Ascending aorta (tissue), 2 donors: ENCODE measurements around the gene INMT. TPM values are rescaled to one million over a fixed set of nuclear protein-coding genes. Genes with fewer than 3 reads are reported as not detected.

Experiments
- DNase-seq, 2 donors: peaks; one replicate each; pipeline ENCODE4 v3.0.0-alpha.2; 2019; ENCODE audit warnings: low spot score in 2 of 2
- H3K27ac ChIP-seq, 2 donors: fragments of 200-600 bp; sonication (generic); one replicate each; pipeline ENCODE4 v1.5.1; 2016 to 2017; ENCODE audit warnings: mild to moderate bottlenecking in 1 of 2
- H3K27me3 ChIP-seq: fragments of 200-600 bp; sonication (generic); one replicate; pipeline ENCODE4 v1.5.1; 2017
- H3K36me3 ChIP-seq, 2 donors: fragments of 200-600 bp; sonication (generic); one replicate each; pipeline ENCODE4 v1.5.1; 2016
- H3K4me1 ChIP-seq, 2 donors: fragments of 200-600 bp; sonication (generic); one replicate each; pipeline ENCODE4 v1.5.1; 2016 to 2017; ENCODE audit warnings: mild to moderate bottlenecking in 1 of 2
- H3K4me3 ChIP-seq, 2 donors: fragments of 200-600 bp; sonication (generic); one replicate each; pipeline ENCODE4 v1.5.1; 2016 to 2017; ENCODE audit warnings: mild to moderate bottlenecking in 1 of 2
- H3K9me3 ChIP-seq, 2 donors: fragments of 200-600 bp; sonication (generic); one replicate each; pipeline ENCODE4 v1.5.1; 2016
- intact Hi-C: fragments of 100-400 bp; cut with DNase I; formaldehyde crosslinking; loops from one replicate; pipeline ENCODE4 v1.15.1; 2023
- total RNA-seq: library from RNA; depleted of rRNA; stranded (reverse); fragments of >200 nt; gene quantifications from one replicate; pipeline ENCODE4 v1.1.0, GENCODE V29; 2016
- TF ChIP-seq, protein P1 (sequence below), 3 experiments: fragments of 200-600 bp in 2 of 3; fragments of 450-650 bp in 1 of 3; sonication (generic) in 2 of 3; IDR thresholded peaks; one replicate each; pipeline ENCODE4 v1.5.1; 2016 to 2019; ENCODE audit warnings: antibody characterized with exemption in 3 of 3, mild to moderate bottlenecking in 1 of 3, moderate library complexity in 1 of 3

Gene INMT
- total RNA-seq, 1 donor from 2014 or later = 51.8 TPM

GRCh38 chr7:30728591-30729100 lies 23.3 kb upstream of the INMT start:
- intact Hi-C loops = no loop called here
- Histone ChIP-seq H3K9me3 (no peaks in the 10 kb centered on the region), H3K27me3 (no peaks in the 10 kb centered on the region), H3K4me1 (no peaks in the 10 kb centered on the region), H3K27ac (no peak overlapping the region), H3K4me3 (no peak overlapping the region), H3K36me3 (no peaks in the 10 kb centered on the region)
- no peak for DNase-seq
- TF ChIP-seq, protein P1, sequence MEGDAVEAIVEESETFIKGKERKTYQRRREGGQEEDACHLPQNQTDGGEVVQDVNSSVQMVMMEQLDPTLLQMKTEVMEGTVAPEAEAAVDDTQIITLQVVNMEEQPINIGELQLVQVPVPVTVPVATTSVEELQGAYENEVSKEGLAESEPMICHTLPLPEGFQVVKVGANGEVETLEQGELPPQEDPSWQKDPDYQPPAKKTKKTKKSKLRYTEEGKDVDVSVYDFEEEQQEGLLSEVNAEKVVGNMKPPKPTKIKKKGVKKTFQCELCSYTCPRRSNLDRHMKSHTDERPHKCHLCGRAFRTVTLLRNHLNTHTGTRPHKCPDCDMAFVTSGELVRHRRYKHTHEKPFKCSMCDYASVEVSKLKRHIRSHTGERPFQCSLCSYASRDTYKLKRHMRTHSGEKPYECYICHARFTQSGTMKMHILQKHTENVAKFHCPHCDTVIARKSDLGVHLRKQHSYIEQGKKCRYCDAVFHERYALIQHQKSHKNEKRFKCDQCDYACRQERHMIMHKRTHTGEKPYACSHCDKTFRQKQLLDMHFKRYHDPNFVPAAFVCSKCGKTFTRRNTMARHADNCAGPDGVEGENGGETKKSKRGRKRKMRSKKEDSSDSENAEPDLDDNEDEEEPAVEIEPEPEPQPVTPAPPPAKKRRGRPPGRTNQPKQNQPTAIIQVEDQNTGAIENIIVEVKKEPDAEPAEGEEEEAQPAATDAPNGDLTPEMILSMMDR (IDR thresholded peaks at IDR 0.05) = no peak

GRCh38 chr7:30729642-30730041 lies 22.3 kb upstream of the INMT start:
- no peaks in the 10 kb centered on the region for H3K9me3 ChIP-seq
- H3K36me3 ChIP-seq = no peaks in the 10 kb centered on the region
- TF ChIP-seq, protein P1 (IDR thresholded peaks at IDR 0.05) = no peak
- intact Hi-C loops = no loop called here
- H3K27me3 ChIP-seq = no peaks in the 10 kb centered on the region
- H3K27ac ChIP-seq = no peak overlapping the region
- H3K4me1 ChIP-seq = no peaks in the 10 kb centered on the region
- H3K4me3 ChIP-seq = no peak overlapping the region
- DNase-seq = no peak

DNA sequence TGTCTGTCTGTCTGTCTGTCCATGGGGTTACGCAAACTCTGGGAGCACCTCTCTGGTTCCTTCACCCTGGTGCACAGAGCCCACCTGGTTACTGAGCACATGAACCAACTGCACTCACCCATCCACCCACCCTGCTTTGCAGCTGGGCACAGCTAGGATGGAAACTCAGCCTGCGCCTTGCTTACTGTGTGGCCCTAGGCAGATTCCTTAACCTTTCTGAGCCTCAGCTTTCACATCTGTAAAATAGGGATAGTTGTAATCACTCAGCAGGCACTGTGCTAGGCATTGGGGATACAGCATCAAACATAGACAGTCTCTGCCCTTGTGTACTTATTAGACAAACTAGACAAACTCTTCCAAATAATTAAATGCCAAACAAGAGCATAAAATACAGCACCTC lies 21.8 kb upstream of the INMT start:
- Histone ChIP-seq H3K36me3 (no peaks in the 10 kb centered on the region), H3K4me1 (no peaks in the 10 kb centered on the region), H3K27me3 (no peaks in the 10 kb centered on the region), H3K27ac (no peak overlapping the region), H3K4me3 (no peak overlapping the region), H3K9me3 (no peaks in the 10 kb centered on the region)
- DNase-seq = no peak
- intact Hi-C loops = no loop called here
- TF ChIP-seq, protein P1 (IDR thresholded peaks at IDR 0.05) = no peak

- DNase-seq = no peak
- Histone ChIP-seq H3K36me3 (no peaks in the 10 kb centered on the region), H3K9me3 (no peaks in the 10 kb centered on the region), H3K4me3 (no peak overlapping the region), H3K27ac (no peak overlapping the region), H3K27me3 (no peaks in the 10 kb centered on the region), H3K4me1 (no peaks in the 10 kb centered on the region)
- intact Hi-C loops = no loop called here
- TF ChIP-seq, protein P1 (IDR thresholded peaks at IDR 0.05) = no peak
Observed at GRCh38 chr7:30730996-30731395, 20.9 kb upstream of the INMT start.

DNA sequence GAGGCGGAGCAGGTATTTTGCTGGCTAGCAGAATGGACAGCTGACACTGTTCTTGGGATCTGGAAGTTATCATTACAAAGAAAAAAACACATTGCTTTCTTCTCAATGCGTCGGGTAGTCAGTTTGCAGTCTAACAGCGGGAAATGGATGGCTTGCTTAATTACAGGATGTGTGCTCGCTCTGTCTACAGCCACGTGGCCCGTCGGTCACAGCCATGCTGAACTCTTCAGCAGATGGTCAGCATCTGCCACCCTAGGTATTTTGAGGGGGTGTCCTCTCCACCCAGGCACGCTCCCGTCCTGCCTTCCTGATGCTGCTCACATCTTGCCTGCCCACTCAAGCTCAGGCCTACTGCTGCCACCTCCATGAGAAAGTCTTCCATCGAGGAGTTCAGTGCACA lies 20.4 kb upstream of the INMT start:
- TF ChIP-seq, protein P1 (IDR thresholded peaks at IDR 0.05) = no peak
- no peak overlapping the region for H3K27ac ChIP-seq
- no peaks in the 10 kb centered on the region for H3K4me1 ChIP-seq
- intact Hi-C loops = no loop called here
- H3K27me3 ChIP-seq = no peaks in the 10 kb centered on the region
- no peaks in the 10 kb centered on the region for H3K36me3 ChIP-seq
- no peaks in the 10 kb centered on the region for H3K9me3 ChIP-seq
- no peak overlapping the region for H3K4me3 ChIP-seq
- no peak for DNase-seq

- no peaks in the 10 kb centered on the region for H3K9me3 ChIP-seq
- no peak overlapping the region for H3K4me3 ChIP-seq
- H3K27ac ChIP-seq = no peak overlapping the region
- no peaks in the 10 kb centered on the region for H3K36me3 ChIP-seq
- intact Hi-C loops = no loop called here
- no peak for DNase-seq
- H3K4me1 ChIP-seq = no peaks in the 10 kb centered on the region
- TF ChIP-seq, protein P1 (IDR thresholded peaks at IDR 0.05) = no peak
- no peaks in the 10 kb centered on the region for H3K27me3 ChIP-seq
Observed at GRCh38 chr7:30732606-30733005, 19.3 kb upstream of the INMT start.
